Hepatocyte (in vitro differentiated cells): Measurements from ENCODE around the gene CHID1. TPM values are rescaled to one million over a fixed set of nuclear protein-coding genes. Genes with fewer than 3 reads are reported as not detected.
A peak's percentile ranks its signal among the peaks of the same experiment; 100 is the strongest.

Experiments used
- DNase-seq: peaks from one replicate; pipeline ENCODE4 v3.0.0-alpha.2; 2016; ENCODE audit warnings: low spot score
- H2AFZ ChIP-seq: fragments of 200-600 bp; sonication (generic); 2 replicates; pipeline ENCODE4 v1.6.0; 2016; ENCODE audit warnings: antibody characterized with exemption, mild to moderate bottlenecking
- H3K27ac ChIP-seq: fragments of 200-600 bp; sonication (generic); 2 replicates; pipeline ENCODE4 v1.5.1; 2016; ENCODE audit warnings: mild to moderate bottlenecking
- H3K27me3 ChIP-seq: fragments of 200-600 bp; sonication (generic); 2 replicates; pipeline ENCODE4 v1.6.1; 2016
- H3K36me3 ChIP-seq: fragments of 200-600 bp; sonication (generic); replicated peaks from 2 replicates; pipeline ENCODE4 v1.5.1; 2016; ENCODE audit warnings: low read depth; ENCODE audit not compliant: insufficient read depth
- H3K4me1 ChIP-seq: fragments of 200-600 bp; sonication (generic); 2 replicates; pipeline ENCODE4 v1.5.1; 2016; ENCODE audit warnings: mild to moderate bottlenecking, moderate library complexity; ENCODE audit not compliant: insufficient read depth
- H3K4me2 ChIP-seq: fragments of 200-600 bp; sonication (generic); 2 replicates; pipeline ENCODE4 v1.6.0; 2016
- H3K4me3 ChIP-seq: fragments of 200-600 bp; sonication (generic); 2 replicates; pipeline ENCODE4 v1.5.1; 2016; ENCODE audit warnings: mild to moderate bottlenecking
- H3K79me2 ChIP-seq: fragments of 200-600 bp; sonication (generic); 2 replicates; pipeline ENCODE4 v1.6.0; 2017; ENCODE audit warnings: mild to moderate bottlenecking
- H3K9me2 ChIP-seq: fragments of 200-600 bp; sonication (generic); replicated peaks from 2 replicates; pipeline ENCODE4 v1.6.0; 2017; ENCODE audit warnings: mild to moderate bottlenecking; ENCODE audit not compliant: insufficient read depth
- H3K9me3 ChIP-seq: fragments of 200-600 bp; sonication (generic); 2 replicates; pipeline ENCODE4 v1.5.1; 2016; ENCODE audit warnings: low read depth, mild to moderate bottlenecking
- H4K20me1 ChIP-seq: fragments of 200-600 bp; sonication (generic); 2 replicates; pipeline ENCODE4 v1.6.0; 2016; ENCODE audit warnings: mild to moderate bottlenecking; ENCODE audit not compliant: insufficient read depth, poor library complexity, severe bottlenecking
- EZH2 ChIP-seq: fragments of 200-600 bp; sonication (generic); IDR thresholded peaks from 2 replicates; pipeline ENCODE4 v1.6.1; 2016; ENCODE audit warnings: antibody characterized with exemption, mild to moderate bottlenecking, borderline replicate concordance
- EZH2phosphoT487 ChIP-seq: fragments of 200-600 bp; sonication (generic); IDR thresholded peaks from one replicate; pipeline ENCODE4 v1.6.1; 2018; ENCODE audit warnings: antibody characterized with exemption, mild to moderate bottlenecking, low read depth, moderate library complexity; ENCODE audit not compliant: unreplicated experiment, severe bottlenecking
- WGBS: methylation state at CpG from one replicate; pipeline ENCODE4 v1.1.6; 2016; ENCODE audit warnings: low lambda C conversion rate; ENCODE audit errors: missing lambda C conversion rate; 5-methylcytosine and 5-hydroxymethylcytosine counted together
- polyA plus RNA-seq: library from polyadenylated mRNA; unstranded; fragments of >200 nt; fragmentation: Nextera tagmentation; extraction: Ambion mirVana; gene quantifications from 2 replicates; pipeline ENCODE4 v1.2.1, GENCODE V29; 2016
- total RNA-seq: library from RNA; depleted of rRNA; stranded (reverse); fragments of >200 nt; gene quantifications from 2 replicates; pipeline ENCODE4 v1.2.3, GENCODE V29; 2014
- TF ChIP-seq, protein P1 (sequence below): fragments of 200-600 bp; sonication (generic); IDR thresholded peaks from 2 replicates; pipeline ENCODE4 v1.5.1; 2016; ENCODE audit warnings: antibody characterized with exemption, mild to moderate bottlenecking; ENCODE audit not compliant: poor library complexity

Gene CHID1
- total and polyA plus RNA-seq, 2 experiments from 2014 or later, result 92.4 to 155 TPM

DNA sequence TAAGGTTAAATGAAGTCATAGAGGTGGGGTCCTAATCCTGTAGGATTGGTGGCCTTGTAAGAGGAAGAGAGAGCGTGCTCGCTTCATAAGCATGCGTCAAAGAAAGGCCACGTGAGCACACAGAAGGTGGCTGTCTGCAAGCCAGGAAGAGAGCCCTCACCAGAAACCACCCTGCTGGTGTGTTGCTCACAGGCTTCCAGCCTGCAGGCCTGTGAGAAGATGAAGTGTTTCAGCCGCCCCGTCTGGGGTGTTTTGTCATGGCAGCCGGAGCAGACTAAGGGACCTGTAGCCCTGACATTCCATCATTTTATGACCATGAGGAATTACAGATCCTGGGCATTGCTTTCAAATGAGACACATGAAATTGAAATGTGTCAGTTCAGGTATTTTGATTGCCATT is 47.5 kb upstream of the CHID1 start:
- no peaks in the 10 kb centered on the region for H3K27me3 ChIP-seq
- H3K9me2 ChIP-seq, result no peaks in the 10 kb centered on the region
- H3K4me3 ChIP-seq, result no peak overlapping the region
- WGBS, result 92% methylated on average over 7 of the region's 7 CpGs
- H3K4me2 ChIP-seq, result no peak overlapping the region
- DNase-seq, result peak; percentile 6
- H3K36me3 ChIP-seq, result no peaks in the 10 kb centered on the region
- H3K4me1 ChIP-seq, result peaks cover 55% of the 10 kb centered on the region
- H4K20me1 ChIP-seq, result peaks cover 31% of the 10 kb centered on the region
- H2AFZ ChIP-seq, result no peak overlapping the region
- TF ChIP-seq EZH2, result no peak
- TF ChIP-seq, protein P1, sequence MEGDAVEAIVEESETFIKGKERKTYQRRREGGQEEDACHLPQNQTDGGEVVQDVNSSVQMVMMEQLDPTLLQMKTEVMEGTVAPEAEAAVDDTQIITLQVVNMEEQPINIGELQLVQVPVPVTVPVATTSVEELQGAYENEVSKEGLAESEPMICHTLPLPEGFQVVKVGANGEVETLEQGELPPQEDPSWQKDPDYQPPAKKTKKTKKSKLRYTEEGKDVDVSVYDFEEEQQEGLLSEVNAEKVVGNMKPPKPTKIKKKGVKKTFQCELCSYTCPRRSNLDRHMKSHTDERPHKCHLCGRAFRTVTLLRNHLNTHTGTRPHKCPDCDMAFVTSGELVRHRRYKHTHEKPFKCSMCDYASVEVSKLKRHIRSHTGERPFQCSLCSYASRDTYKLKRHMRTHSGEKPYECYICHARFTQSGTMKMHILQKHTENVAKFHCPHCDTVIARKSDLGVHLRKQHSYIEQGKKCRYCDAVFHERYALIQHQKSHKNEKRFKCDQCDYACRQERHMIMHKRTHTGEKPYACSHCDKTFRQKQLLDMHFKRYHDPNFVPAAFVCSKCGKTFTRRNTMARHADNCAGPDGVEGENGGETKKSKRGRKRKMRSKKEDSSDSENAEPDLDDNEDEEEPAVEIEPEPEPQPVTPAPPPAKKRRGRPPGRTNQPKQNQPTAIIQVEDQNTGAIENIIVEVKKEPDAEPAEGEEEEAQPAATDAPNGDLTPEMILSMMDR, result no peak
- no peak for TF ChIP-seq EZH2phosphoT487
- peak overlapping the region; percentile 78 for H3K27ac ChIP-seq
- no peaks in the 10 kb centered on the region for H3K9me3 ChIP-seq
- peaks cover 64% of the 10 kb centered on the region for H3K79me2 ChIP-seq

DNA sequence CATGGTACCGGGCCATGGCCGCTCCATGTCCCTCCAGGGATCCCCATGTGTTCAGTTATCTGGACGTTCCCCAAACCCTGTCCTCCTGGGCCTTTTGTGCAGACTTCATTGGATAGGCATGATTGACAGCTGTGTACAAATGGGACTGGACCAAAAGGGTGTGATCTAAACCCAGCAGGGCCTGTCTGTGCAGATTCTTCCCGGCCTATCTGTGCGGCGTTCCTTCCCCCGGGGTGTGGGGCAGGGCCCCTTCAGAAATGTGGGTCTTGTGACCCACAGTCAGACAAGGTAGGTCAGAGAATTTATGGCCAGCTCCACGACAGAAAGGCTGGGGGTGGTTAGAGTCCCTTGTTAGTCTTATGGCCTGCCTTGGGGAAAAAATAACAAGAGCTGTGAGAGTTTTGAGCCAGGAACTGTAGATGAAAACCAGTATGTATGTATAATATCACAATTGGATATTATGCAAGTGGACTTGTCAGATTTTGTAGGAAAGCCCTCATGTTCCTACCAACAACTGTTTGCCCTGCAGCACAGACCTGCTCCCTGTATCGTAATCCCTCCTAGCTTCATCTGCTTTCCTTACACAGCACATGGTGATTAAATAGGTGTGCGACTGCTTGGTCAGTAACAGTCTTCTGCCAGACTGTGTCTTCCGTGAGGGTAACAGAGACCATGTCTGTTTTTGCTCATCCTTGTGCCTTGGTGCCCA is 46.8 kb upstream of the CHID1 start:
- Histone ChIP-seq H3K4me2 (peak overlapping the region; percentile 33), H4K20me1 (peaks cover 34% of the 10 kb centered on the region), H3K4me3 (no peak overlapping the region), H3K9me2 (no peaks in the 10 kb centered on the region), H3K9me3 (no peaks in the 10 kb centered on the region), H3K4me1 (peaks cover 59% of the 10 kb centered on the region), H3K79me2 (peaks cover 62% of the 10 kb centered on the region), H2AFZ (no peak overlapping the region), H3K27ac (peak overlapping the region; percentile 78), H3K27me3 (no peaks in the 10 kb centered on the region), H3K36me3 (no peaks in the 10 kb centered on the region)
- WGBS, result 57% methylated on average over 11 of the region's 11 CpGs
- DNase-seq, result peak; percentile 58
- TF ChIP-seq EZH2phosphoT487 (no peak), EZH2 (no peak)
- TF ChIP-seq, protein P1, result no peak

DNA sequence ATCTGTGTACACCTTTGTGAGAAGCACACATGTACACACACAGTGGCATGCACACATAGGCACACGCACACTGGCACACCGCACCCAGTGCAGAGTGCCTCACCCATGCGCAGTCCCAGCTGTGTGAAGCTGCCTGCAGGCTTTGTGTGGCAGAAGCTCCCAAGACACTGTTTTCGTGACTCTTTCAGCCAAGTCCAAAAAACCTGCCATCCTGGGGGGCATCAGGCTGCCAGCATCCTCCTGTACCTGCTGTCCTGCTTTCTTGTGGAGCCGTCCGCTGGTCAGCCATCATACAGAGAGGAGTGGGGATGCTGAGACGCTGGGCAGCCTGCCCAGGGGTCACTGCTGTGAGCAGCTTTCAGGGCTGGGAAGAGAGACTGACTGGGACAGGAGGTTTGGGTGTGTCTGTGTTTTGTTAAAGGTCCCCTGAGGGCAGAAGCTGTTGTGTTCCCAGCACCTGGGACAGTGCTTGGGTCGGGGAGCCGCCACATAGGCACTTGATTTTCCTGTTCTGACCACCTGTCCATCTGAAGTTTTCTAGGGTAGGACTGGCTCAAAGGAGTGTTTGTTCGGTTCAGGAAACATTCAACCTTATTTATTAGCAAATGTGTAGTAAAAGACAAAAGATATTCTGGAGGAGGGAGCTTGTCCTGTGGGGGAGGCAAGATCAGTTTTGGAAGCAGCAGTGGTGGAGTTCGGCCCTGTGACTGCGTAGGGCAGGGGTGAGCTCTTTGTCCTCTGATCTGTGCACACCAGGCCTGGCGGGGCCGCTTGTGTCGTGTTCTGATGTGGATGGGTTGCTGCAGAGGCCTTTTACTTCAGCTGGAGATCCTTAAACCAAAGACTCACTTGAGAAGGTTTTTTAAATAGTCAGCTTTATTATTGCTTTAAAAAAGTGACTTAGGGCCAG is 44.8 kb upstream of the CHID1 start:
- H4K20me1 ChIP-seq, result peaks cover 34% of the 10 kb centered on the region
- no peak overlapping the region for H3K4me3 ChIP-seq
- H3K79me2 ChIP-seq, result peaks cover 73% of the 10 kb centered on the region
- 72% methylated on average over 15 of the region's 15 CpGs for WGBS
- H3K9me2 ChIP-seq, result no peaks in the 10 kb centered on the region
- DNase-seq, result no peak
- TF ChIP-seq EZH2 (no peak), EZH2phosphoT487 (no peak)
- TF ChIP-seq, protein P1, result no peak
- H3K27me3 ChIP-seq, result no peaks in the 10 kb centered on the region
- no peaks in the 10 kb centered on the region for H3K36me3 ChIP-seq
- peaks cover 70% of the 10 kb centered on the region for H3K4me1 ChIP-seq
- H3K9me3 ChIP-seq, result no peaks in the 10 kb centered on the region
- peak overlapping the region; percentile 78 for H3K27ac ChIP-seq
- H2AFZ ChIP-seq, result no peak overlapping the region
- peak overlapping the region; percentile 40 for H3K4me2 ChIP-seq
